ENCODE measurements around the gene ARPC1B.

- TF ChIP-seq EP300 (IDR thresholded peaks at IDR 0.05; ENCODE audit: borderline replicate concordance in 1 of 2, low read depth in 1 of 2, low read length in 1 of 2) (no peak), CTCF (IDR thresholded peaks at IDR 0.05) (no peak), EZH2phosphoT487 (IDR thresholded peaks at IDR 0.05; ENCODE audit: borderline replicate concordance, low read depth) (no peak), ZBTB33 (IDR thresholded peaks at IDR 0.05; ENCODE audit: borderline replicate concordance, low read depth) (no peak), JUND (IDR thresholded peaks at IDR 0.05) (no peak), MAX (IDR thresholded peaks at IDR 0.05; ENCODE audit: low read depth) (no peak), NFIC (IDR thresholded peaks at IDR 0.05; ENCODE audit: borderline replicate concordance) (no peak), GABPA (IDR thresholded peaks at IDR 0.05; ENCODE audit: low read depth) (no peak), POLR2AphosphoS5 (IDR thresholded peaks at IDR 0.05; ENCODE audit: low read depth, low read length) (no peak), NRF1 (IDR thresholded peaks at IDR 0.05; ENCODE audit: low read depth, low read length) (no peak)
- TF ChIP-seq, protein P1, sequence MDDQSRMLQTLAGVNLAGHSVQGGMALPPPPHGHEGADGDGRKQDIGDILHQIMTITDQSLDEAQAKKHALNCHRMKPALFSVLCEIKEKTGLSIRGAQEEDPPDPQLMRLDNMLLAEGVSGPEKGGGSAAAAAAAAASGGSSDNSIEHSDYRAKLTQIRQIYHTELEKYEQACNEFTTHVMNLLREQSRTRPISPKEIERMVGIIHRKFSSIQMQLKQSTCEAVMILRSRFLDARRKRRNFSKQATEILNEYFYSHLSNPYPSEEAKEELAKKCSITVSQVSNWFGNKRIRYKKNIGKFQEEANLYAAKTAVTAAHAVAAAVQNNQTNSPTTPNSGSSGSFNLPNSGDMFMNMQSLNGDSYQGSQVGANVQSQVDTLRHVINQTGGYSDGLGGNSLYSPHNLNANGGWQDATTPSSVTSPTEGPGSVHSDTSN (IDR thresholded peaks at IDR 0.05): no peak
- TF ChIP-seq, protein P2, sequence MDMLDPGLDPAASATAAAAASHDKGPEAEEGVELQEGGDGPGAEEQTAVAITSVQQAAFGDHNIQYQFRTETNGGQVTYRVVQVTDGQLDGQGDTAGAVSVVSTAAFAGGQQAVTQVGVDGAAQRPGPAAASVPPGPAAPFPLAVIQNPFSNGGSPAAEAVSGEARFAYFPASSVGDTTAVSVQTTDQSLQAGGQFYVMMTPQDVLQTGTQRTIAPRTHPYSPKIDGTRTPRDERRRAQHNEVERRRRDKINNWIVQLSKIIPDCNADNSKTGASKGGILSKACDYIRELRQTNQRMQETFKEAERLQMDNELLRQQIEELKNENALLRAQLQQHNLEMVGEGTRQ (IDR thresholded peaks at IDR 0.05; ENCODE audit: borderline replicate concordance, low read depth, low read length): no peak
These were observed 45.7 kb downstream of the ARPC1B start for GRCh38 chr7:99420213-99420612.

Measured in SK-N-SH (cell line).